SK-N-SH treated with all-trans-retinoic acid at 6 μM for 48 hours (cell line): ENCODE measurements around the gene ZNF681.
A peak's percentile ranks its signal among the peaks of the same experiment; 100 is the strongest.

Experiments
- ATAC-seq: fragments of 200-7000 bp; cut with Tn5 transposase; 3 replicates; pipeline ENCODE4 v1.9.1; 2020; ENCODE audit warnings: mild to moderate bottlenecking, moderate library complexity
- ARNTL ChIP-seq: fragments of 450-650 bp; formaldehyde crosslinking; IDR thresholded peaks from 2 replicates; pipeline ENCODE4 v1.5.0; 2020; ENCODE audit warnings: low read depth, mild to moderate bottlenecking, moderate library complexity, borderline replicate concordance
- BACH2 ChIP-seq: fragments of 250-450 bp; sonication (Bioruptor Pico); IDR thresholded peaks from 2 replicates; pipeline ENCODE4 v1.9.0; 2021; ENCODE audit warnings: mild to moderate bottlenecking, borderline replicate concordance
- CSRNP3 ChIP-seq: fragments of 250-450 bp; sonication (Bioruptor Pico); IDR thresholded peaks from 2 replicates; pipeline ENCODE4 v1.5.1; 2021; ENCODE audit warnings: mild to moderate bottlenecking, moderate library complexity
- ESRRG ChIP-seq: fragments of 250-450 bp; sonication (Bioruptor Pico); IDR thresholded peaks from 2 replicates; pipeline ENCODE4 v1.6.1; 2021; ENCODE audit warnings: mild to moderate bottlenecking
- GLIS3 ChIP-seq: fragments of 250-450 bp; sonication (Bioruptor Pico); IDR thresholded peaks from 2 replicates; pipeline ENCODE4 v1.5.0; 2020; ENCODE audit warnings: mild to moderate bottlenecking, moderate library complexity
- ISL1 ChIP-seq: fragments of 250-450 bp; sonication (Bioruptor Pico); IDR thresholded peaks from 2 replicates; pipeline ENCODE4 v2.1.2; 2022; ENCODE audit warnings: mild to moderate bottlenecking, moderate library complexity
- OSR1 ChIP-seq: fragments of 250-450 bp; sonication (Bioruptor Pico); IDR thresholded peaks from 2 replicates; pipeline ENCODE4 v1.8.0; 2022; ENCODE audit warnings: moderate library complexity, mild to moderate bottlenecking, inconsistent platforms
- PPARA ChIP-seq: fragments of 250-450 bp; sonication (Bioruptor Pico); IDR thresholded peaks from 2 replicates; pipeline ENCODE4 v1.5.0; 2020; ENCODE audit warnings: mild to moderate bottlenecking, borderline replicate concordance
- RARB ChIP-seq: fragments of 250-450 bp; sonication (Bioruptor Pico); IDR thresholded peaks from 2 replicates; pipeline ENCODE4 v1.8.0; 2021; ENCODE audit warnings: mild to moderate bottlenecking, moderate library complexity
- TCF4 ChIP-seq: fragments of 250-450 bp; sonication (Bioruptor Pico); IDR thresholded peaks from 2 replicates; pipeline ENCODE4 v1.8.0; 2021; ENCODE audit warnings: mild to moderate bottlenecking, moderate library complexity, borderline replicate concordance
- ZFP3 ChIP-seq: fragments of 250-450 bp; sonication (Bioruptor Pico); IDR thresholded peaks from 2 replicates; pipeline ENCODE4 v1.5.0; 2020; ENCODE audit warnings: mild to moderate bottlenecking, moderate library complexity
- ZFP30 ChIP-seq: fragments of 450-650 bp; formaldehyde crosslinking; IDR thresholded peaks from 2 replicates; pipeline ENCODE4 v1.5.0; 2022; ENCODE audit warnings: mild to moderate bottlenecking, moderate library complexity
- ZNF565 ChIP-seq: fragments of 450-650 bp; formaldehyde crosslinking; conservative IDR thresholded peaks from 2 replicates; pipeline ENCODE4 v1.5.0; 2020; ENCODE audit warnings: low read depth, mild to moderate bottlenecking, moderate library complexity
- ZNF70 ChIP-seq: fragments of 450-650 bp; formaldehyde crosslinking; IDR thresholded peaks from 2 replicates; pipeline ENCODE4 v1.5.0; 2020; ENCODE audit warnings: mild to moderate bottlenecking, moderate library complexity
- ZNF8 ChIP-seq: fragments of 450-650 bp; formaldehyde crosslinking; IDR thresholded peaks from 2 replicates; pipeline ENCODE4 v1.5.0; 2020; ENCODE audit warnings: mild to moderate bottlenecking, moderate library complexity
- TF ChIP-seq, protein P1 (sequence below): fragments of 250-450 bp; sonication (Bioruptor Pico); IDR thresholded peaks from 2 replicates; pipeline ENCODE4 v1.8.0; 2021; ENCODE audit warnings: low read depth, mild to moderate bottlenecking, moderate library complexity, borderline replicate concordance
- TF ChIP-seq, protein P2 (sequence below): fragments of 250-450 bp; sonication (Bioruptor Pico); IDR thresholded peaks from 2 replicates; pipeline ENCODE4 v1.5.0; 2020; ENCODE audit warnings: mild to moderate bottlenecking, moderate library complexity
- TF ChIP-seq, protein P3 (sequence below): fragments of 250-450 bp; sonication (Bioruptor Pico); IDR thresholded peaks from 2 replicates; pipeline ENCODE4 v1.5.1; 2020; ENCODE audit warnings: low read depth, mild to moderate bottlenecking, moderate library complexity
- TF ChIP-seq, protein P4 (sequence below): fragments of 250-450 bp; sonication (Bioruptor Pico); IDR thresholded peaks from 2 replicates; pipeline ENCODE4 v1.8.0; 2020; ENCODE audit warnings: mild to moderate bottlenecking, moderate library complexity, borderline replicate concordance

Gene ZNF681

DNA sequence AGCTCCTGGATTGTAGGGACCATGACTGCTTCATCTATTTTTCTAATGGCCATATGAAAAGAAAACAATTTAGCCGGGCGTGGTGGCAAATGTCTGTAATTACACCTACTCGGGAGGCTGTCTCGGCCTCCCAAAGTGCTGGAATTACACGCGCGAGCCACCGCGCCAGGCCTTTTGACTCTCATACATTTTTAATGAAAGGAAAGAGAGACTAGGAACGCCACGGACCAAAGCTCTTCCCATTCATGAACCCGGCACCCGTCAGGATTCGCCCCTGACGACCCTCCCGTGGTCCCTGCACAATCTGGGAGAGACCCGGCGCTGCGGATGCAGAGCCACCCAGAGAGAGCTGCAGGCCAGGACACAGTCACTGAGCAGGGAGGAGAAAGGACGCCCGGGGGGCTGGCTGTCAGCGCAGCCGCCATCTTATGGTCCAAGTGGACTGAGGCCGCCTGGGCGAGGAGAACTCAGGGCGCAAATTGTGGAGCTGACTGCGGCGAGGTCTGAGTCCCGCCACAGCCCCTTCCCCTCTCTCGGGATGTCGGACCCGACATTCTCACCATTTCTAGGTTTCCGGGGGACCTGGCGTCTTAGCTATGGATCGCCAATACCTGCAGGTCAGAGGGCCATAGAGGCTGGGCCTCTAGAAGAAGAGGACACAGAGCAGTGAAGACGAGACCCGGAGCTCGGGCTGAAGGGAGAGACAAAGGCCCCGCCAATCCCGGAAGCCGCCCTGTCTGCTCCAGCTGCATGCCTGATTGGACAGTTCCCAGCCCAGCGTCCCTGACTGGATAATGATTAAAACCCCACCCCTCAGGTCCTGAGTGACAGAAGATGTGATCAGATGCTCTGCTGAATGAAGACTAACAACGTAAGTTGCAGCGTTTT is at the start of gene ZNF681:
Gene ZNF681, minus strand, starts transcription at position 705 of the 888 bp plus-strand sequence. Its CDS starts 142 bp downstream, at position 563.
- TF ChIP-seq RARB (no peak), ZNF70 (CRISPR knock-in tag) (peak; percentile 25; the same call in 1 of the 2 replicates), BACH2 (CRISPR knock-in tag) (no peak), ESRRG (no peak), ZFP3 (no peak), ARNTL (CRISPR knock-in tag) (no peak)
- TF ChIP-seq, protein P1, sequence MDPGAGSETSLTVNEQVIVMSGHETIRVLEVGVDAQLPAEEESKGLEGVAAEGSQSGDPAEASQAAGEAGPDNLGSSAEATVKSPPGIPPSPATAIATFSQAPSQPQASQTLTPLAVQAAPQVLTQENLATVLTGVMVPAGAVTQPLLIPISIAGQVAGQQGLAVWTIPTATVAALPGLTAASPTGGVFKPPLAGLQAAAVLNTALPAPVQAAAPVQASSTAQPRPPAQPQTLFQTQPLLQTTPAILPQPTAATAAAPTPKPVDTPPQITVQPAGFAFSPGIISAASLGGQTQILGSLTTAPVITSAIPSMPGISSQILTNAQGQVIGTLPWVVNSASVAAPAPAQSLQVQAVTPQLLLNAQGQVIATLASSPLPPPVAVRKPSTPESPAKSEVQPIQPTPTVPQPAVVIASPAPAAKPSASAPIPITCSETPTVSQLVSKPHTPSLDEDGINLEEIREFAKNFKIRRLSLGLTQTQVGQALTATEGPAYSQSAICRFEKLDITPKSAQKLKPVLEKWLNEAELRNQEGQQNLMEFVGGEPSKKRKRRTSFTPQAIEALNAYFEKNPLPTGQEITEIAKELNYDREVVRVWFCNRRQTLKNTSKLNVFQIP (CRISPR knock-in tag) = no peak
- ATAC-seq = peak; percentile 91

DNA sequence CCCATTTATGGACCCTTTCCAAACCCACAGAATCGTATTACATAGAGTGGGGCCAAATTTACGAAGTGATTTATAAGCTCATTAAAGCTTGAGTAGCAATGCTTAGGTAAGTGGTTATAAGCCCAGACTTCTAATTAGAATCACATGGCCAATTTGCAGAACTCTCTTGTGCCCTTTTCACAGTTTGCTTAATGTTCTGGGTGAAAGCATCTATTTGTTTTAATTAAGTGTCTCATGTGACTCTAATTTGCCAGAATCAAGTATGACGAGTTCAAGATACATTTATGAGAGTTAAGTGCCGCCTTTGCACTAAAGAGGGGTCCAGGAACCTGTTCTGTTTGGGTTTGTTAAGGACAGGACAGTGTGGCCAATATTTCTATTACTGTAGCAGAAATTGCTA is 46.0 kb upstream of the ZNF681 start:
- no peak for ATAC-seq
- TF ChIP-seq, protein P2, sequence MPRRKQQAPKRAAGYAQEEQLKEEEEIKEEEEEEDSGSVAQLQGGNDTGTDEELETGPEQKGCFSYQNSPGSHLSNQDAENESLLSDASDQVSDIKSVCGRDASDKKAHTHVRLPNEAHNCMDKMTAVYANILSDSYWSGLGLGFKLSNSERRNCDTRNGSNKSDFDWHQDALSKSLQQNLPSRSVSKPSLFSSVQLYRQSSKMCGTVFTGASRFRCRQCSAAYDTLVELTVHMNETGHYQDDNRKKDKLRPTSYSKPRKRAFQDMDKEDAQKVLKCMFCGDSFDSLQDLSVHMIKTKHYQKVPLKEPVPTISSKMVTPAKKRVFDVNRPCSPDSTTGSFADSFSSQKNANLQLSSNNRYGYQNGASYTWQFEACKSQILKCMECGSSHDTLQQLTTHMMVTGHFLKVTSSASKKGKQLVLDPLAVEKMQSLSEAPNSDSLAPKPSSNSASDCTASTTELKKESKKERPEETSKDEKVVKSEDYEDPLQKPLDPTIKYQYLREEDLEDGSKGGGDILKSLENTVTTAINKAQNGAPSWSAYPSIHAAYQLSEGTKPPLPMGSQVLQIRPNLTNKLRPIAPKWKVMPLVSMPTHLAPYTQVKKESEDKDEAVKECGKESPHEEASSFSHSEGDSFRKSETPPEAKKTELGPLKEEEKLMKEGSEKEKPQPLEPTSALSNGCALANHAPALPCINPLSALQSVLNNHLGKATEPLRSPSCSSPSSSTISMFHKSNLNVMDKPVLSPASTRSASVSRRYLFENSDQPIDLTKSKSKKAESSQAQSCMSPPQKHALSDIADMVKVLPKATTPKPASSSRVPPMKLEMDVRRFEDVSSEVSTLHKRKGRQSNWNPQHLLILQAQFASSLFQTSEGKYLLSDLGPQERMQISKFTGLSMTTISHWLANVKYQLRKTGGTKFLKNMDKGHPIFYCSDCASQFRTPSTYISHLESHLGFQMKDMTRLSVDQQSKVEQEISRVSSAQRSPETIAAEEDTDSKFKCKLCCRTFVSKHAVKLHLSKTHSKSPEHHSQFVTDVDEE (CRISPR knock-in tag) = 0 out of 2 replicates have a peak, but pooled peaks have one; percentile 22
- TF ChIP-seq RARB = no peak
- TF ChIP-seq ARNTL (CRISPR knock-in tag) = no peak
- TF ChIP-seq ZNF565 (CRISPR knock-in tag) = no peak
- TF ChIP-seq, protein P1 (CRISPR knock-in tag) = no peak
- no peak for TF ChIP-seq ZFP3
- TF ChIP-seq OSR1 (CRISPR knock-in tag) = no peak

DNA sequence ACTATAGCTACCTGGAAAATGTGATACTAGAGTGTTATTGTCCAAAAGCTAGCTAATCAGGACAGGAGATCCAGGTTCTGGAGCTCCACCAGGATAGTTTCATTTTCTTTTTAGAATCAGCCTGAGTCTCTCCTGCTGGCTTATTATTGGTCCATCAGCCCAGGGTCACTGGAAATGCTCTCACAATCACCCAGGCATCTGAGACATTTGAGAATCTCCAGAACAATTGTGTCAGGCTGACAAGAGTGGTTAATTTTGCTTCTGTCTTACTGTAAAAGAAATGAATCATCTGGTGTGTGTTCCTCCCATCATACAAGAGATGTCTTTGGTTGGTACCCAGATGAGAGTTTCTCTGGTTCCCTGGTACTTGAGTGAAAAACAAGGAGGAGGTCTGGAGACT is 43.6 kb upstream of the ZNF681 start:
- TF ChIP-seq ISL1 (CRISPR knock-in tag) (peak; percentile 49; the same call in 1 of the 2 replicates), GLIS3 (CRISPR knock-in tag) (no peak), ESRRG (no peak), ZNF70 (CRISPR knock-in tag) (no peak), PPARA (CRISPR knock-in tag) (no peak), ZNF8 (no peak), ZNF565 (CRISPR knock-in tag) (no peak), ZFP30 (CRISPR knock-in tag) (no peak), CSRNP3 (CRISPR knock-in tag) (no peak), TCF4 (0 out of 2 replicates have a peak, but pooled peaks have one; percentile 23)
- TF ChIP-seq, protein P3, sequence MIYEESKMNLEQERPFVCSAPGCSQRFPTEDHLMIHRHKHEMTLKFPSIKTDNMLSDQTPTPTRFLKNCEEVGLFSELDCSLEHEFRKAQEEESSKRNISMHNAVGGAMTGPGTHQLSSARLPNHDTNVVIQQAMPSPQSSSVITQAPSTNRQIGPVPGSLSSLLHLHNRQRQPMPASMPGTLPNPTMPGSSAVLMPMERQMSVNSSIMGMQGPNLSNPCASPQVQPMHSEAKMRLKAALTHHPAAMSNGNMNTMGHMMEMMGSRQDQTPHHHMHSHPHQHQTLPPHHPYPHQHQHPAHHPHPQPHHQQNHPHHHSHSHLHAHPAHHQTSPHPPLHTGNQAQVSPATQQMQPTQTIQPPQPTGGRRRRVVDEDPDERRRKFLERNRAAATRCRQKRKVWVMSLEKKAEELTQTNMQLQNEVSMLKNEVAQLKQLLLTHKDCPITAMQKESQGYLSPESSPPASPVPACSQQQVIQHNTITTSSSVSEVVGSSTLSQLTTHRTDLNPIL (CRISPR knock-in tag) = no peak
- TF ChIP-seq, protein P2 (CRISPR knock-in tag) = peak; percentile 52; the same call in 1 of the 2 replicates
- TF ChIP-seq, protein P4, sequence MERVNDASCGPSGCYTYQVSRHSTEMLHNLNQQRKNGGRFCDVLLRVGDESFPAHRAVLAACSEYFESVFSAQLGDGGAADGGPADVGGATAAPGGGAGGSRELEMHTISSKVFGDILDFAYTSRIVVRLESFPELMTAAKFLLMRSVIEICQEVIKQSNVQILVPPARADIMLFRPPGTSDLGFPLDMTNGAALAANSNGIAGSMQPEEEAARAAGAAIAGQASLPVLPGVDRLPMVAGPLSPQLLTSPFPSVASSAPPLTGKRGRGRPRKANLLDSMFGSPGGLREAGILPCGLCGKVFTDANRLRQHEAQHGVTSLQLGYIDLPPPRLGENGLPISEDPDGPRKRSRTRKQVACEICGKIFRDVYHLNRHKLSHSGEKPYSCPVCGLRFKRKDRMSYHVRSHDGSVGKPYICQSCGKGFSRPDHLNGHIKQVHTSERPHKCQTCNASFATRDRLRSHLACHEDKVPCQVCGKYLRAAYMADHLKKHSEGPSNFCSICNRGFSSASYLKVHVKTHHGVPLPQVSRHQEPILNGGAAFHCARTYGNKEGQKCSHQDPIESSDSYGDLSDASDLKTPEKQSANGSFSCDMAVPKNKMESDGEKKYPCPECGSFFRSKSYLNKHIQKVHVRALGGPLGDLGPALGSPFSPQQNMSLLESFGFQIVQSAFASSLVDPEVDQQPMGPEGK = no peak
- peak; percentile 92 for ATAC-seq
